GM12878 (cell line): ENCODE results near the gene BBLN. TPM values are rescaled to one million over a fixed set of nuclear protein-coding genes. Genes with fewer than 3 reads are reported as not detected.

Experiments used
- ATAC-seq: fragments of 200-7000 bp; cut with Tn5 transposase; 3 replicates; pipeline ENCODE4 v1.9.1; 2020; ENCODE audit warnings: mild to moderate bottlenecking, moderate library complexity
- BruUV-seq: library from RNA; stranded (reverse); fragments of 400-500 nt; replicated peaks from 2 replicates; lab custom pipeline; 2021; lab: Mats Ljungman, UMichigan
- CTCF ChIA-PET: fragments of 300-600 bp; sonication (Branson Sonifier 250); formaldehyde crosslinking; extraction: SDS; loops from one replicate; lab custom pipeline; 2021; ENCODE audit warnings: inconsistent platforms; lab: Yijun Ruan, JAX
- POLR2A ChIA-PET: fragments of 350-600 bp; formaldehyde crosslinking; extraction: SDS; loops from one replicate; lab custom pipeline; 2021; ENCODE audit warnings: inconsistent platforms; lab: Charles Lee
- RAD21 ChIA-PET: fragments of 300-600 bp; sonication (Branson Sonifier 250); formaldehyde crosslinking; loops from one replicate; lab custom pipeline; 2023; ENCODE audit warnings: antibody characterized with exemption; ENCODE audit not compliant: unreplicated experiment; lab: Charles Lee
- SMC1A ChIA-PET: fragments of 300-600 bp; sonication (Branson Sonifier 250); formaldehyde crosslinking; loops from one replicate; lab custom pipeline; 2023; ENCODE audit not compliant: unreplicated experiment, uncharacterized antibody; lab: Charles Lee
- DNase-seq: peaks from one replicate; pipeline ENCODE4 v3.0.0-alpha.2; 2011; ENCODE audit warnings: low read depth, low spot score
- FAIRE-seq: peaks from 3 replicates; lab custom pipeline; 2011; peaks lifted over from hg19 to GRCh38; lab: Jason Lieb, UNC
- H2AFZ ChIP-seq: 2 replicates; pipeline ENCODE4 v1.6.0; 2011; ENCODE audit warnings: low read depth, low read length, control low read depth; ENCODE audit not compliant: control insufficient read depth
- H3K27ac ChIP-seq: 2 replicates; pipeline ENCODE4 v1.5.1; 2011; ENCODE audit warnings: control low read depth; ENCODE audit not compliant: control insufficient read depth, insufficient read depth
- H3K27me3 ChIP-seq, 2 experiments: replicated peaks in 1 of 2; 2 replicates each; pipeline versions ENCODE4 v1.6.0 to v1.6.1; 2011; ENCODE audit warnings: low read length in 1 of 2; ENCODE audit not compliant: control insufficient read depth in 2 of 2, insufficient read depth in 2 of 2
- H3K36me3 ChIP-seq, 2 experiments: 2 replicates each; pipeline ENCODE4 v1.5.1; 2011; ENCODE audit warnings: low read length in 1 of 2; ENCODE audit not compliant: control insufficient read depth in 2 of 2, insufficient read depth in 2 of 2
- H3K4me1 ChIP-seq: 2 replicates; pipeline ENCODE4 v1.6.1; 2011; ENCODE audit warnings: mild to moderate bottlenecking, low read length, moderate library complexity, mixed read lengths; ENCODE audit not compliant: control insufficient read depth, insufficient read depth
- H3K4me2 ChIP-seq: 2 replicates; pipeline ENCODE4 v1.6.0; 2011; ENCODE audit warnings: control low read depth; ENCODE audit not compliant: control insufficient read depth, insufficient read depth
- H3K4me3 ChIP-seq: fragments of 200-600 bp; sonication (generic); 2 replicates; pipeline ENCODE4 v1.5.1; 2016
- H3K79me2 ChIP-seq: 2 replicates; pipeline ENCODE4 v1.6.0; 2011; ENCODE audit warnings: low read length; ENCODE audit not compliant: control insufficient read depth, insufficient read depth
- H3K9ac ChIP-seq: 2 replicates; pipeline ENCODE4 v1.8.0; 2011; ENCODE audit warnings: low read length, control low read depth, mixed read lengths; ENCODE audit not compliant: control insufficient read depth, insufficient read depth
- H3K9me3 ChIP-seq: replicated peaks from 3 replicates; pipeline ENCODE4 v1.5.1; 2011; ENCODE audit warnings: mild to moderate bottlenecking, low read length; ENCODE audit not compliant: control insufficient read depth, insufficient read depth
- H4K20me1 ChIP-seq: 2 replicates; pipeline ENCODE4 v1.6.0; 2011; ENCODE audit not compliant: control insufficient read depth, insufficient read depth
- ETV6 ChIP-seq, 2 experiments: fragments of 450-650 bp in 1 of 2; IDR thresholded peaks in 1 of 2; conservative IDR thresholded peaks in 1 of 2; 2 replicates each; pipeline ENCODE4 v1.6.1; 2014; ENCODE audit warnings: antibody characterized with exemption in 1 of 2, borderline replicate concordance in 1 of 2, low read depth in 1 of 2, mild to moderate bottlenecking in 1 of 2, moderate library complexity in 1 of 2
- NR2C1 ChIP-seq: fragments of 450-650 bp; IDR thresholded peaks from 2 replicates; pipeline ENCODE4 v1.6.1; 2017; ENCODE audit warnings: antibody characterized with exemption, mild to moderate bottlenecking, moderate library complexity
- POLR2AphosphoS5 ChIP-seq: IDR thresholded peaks from 2 replicates; pipeline ENCODE4 v1.6.1; 2011; ENCODE audit warnings: mild to moderate bottlenecking, low read length, inconsistent platforms
- TCF3 ChIP-seq: IDR thresholded peaks from 2 replicates; pipeline ENCODE4 v1.6.1; 2012; ENCODE audit warnings: low read depth, mild to moderate bottlenecking, low read length, borderline replicate concordance; ENCODE audit not compliant: insufficient read depth
- ZNF274 ChIP-seq: IDR thresholded peaks from one replicate; pipeline ENCODE4 v1.8.0; 2011; ENCODE audit not compliant: insufficient read length, insufficient read depth
- ZNF687 ChIP-seq: fragments of 450-650 bp; IDR thresholded peaks from 2 replicates; pipeline ENCODE4 v1.6.1; 2017; ENCODE audit warnings: mild to moderate bottlenecking, moderate library complexity
- WGBS: methylation state at CpG from one replicate; pipeline ENCODE4 v1.1.6; 2016; ENCODE audit warnings: low lambda C conversion rate; ENCODE audit not compliant: insufficient replicate concordance, insufficient coverage; ENCODE audit errors: missing lambda C conversion rate; 5-methylcytosine and 5-hydroxymethylcytosine counted together
- in situ Hi-C: fragments of 300-500 bp; cut with MboI; formaldehyde crosslinking; loops from 9 replicates; pipeline ENCODE4 v1.14.3; 2018; ENCODE audit warnings: mixed read lengths
- intact Hi-C: fragments of 100-400 bp; cut with micrococcal nuclease; formaldehyde crosslinking; loops from one replicate; pipeline ENCODE4 v1.14.2; 2022; ENCODE audit not compliant: unreplicated experiment
- polyA plus RNA-seq, 11 experiments: library from polyadenylated mRNA; depleted of rRNA in 4 of 11; unstranded in 6 of 11; stranded (reverse) in 5 of 11; fragments of >200 nt; fragmentation: Nextera tagmentation in 4 of 11; fragmentation: Illumina TruSeq in 1 of 11; extraction: Ambion mirVana in 4 of 11; extraction: Trizol in 1 of 11; gene quantifications; 1 replicate in 1 of 11; 2 replicates in 10 of 11; pipeline versions ENCODE4 v1.2.1 to v1.2.3, GENCODE V29; 2011 to 2016; ENCODE audit warnings: inconsistent platforms in 2 of 11, missing spikeins in 2 of 11, low read depth in 1 of 11
- total RNA-seq, 4 experiments: library from RNA; depleted of rRNA in 3 of 4; stranded (reverse); fragments of >200 nt in 3 of 4; fragmentation: Illumina TruSeq in 1 of 4; extraction: Trizol in 1 of 4; gene quantifications; 2 replicates each; pipeline versions ENCODE4 v1.2.1 to v1.2.3, GENCODE V29; 2013 to 2021

Gene BBLN
- total and polyA plus RNA-seq, 10 of the 15 experiments (the other 5 are each of a cell fraction or from before 2014, with no cell fraction given), result 3.8 to 194 (median 66.2) TPM

GRCh38 chr9:128136816-128137793 lies 23.0 kb upstream of the BBLN start (continued):
- TF ChIP-seq TCF3 (no peak), ZNF687 (no peak), ZNF274 (no peak), ETV6 (conservative IDR thresholded peaks at IDR 0.05 in 1 of 2, IDR thresholded peaks at IDR 0.05 in 1 of 2; ENCODE audit: borderline replicate concordance in 1 of 2, low read depth in 1 of 2) (no peak), POLR2AphosphoS5 (no peak)

GRCh38 chr9:128138001-128138400 lies 22.1 kb upstream of the BBLN start:
- Histone ChIP-seq H3K36me3 (no peaks in the 10 kb centered on the region), H3K9ac (no peak overlapping the region), H3K4me3 (no peak overlapping the region), H3K4me2 (no peak overlapping the region), H3K27me3 (peaks cover 0 to 2% of the 10 kb centered on the region in 2 experiments; a peak in 2 of 4 replicates), H3K4me1 (no peaks in the 10 kb centered on the region), H3K27ac (no peak overlapping the region), H4K20me1 (no peaks in the 10 kb centered on the region), H3K9me3 (no peaks in the 10 kb centered on the region), H2AFZ (no peak overlapping the region), H3K79me2 (no peaks in the 10 kb centered on the region)
- CTCF ChIA-PET, result no interaction called here
- SMC1A ChIA-PET, result no interaction called here
- WGBS, result 17% methylated on average over 3 of the region's 3 CpGs
- DNase-seq (no peak), FAIRE-seq (no peak), ATAC-seq (no peak)
- RAD21 ChIA-PET, result no interaction called here
- in situ Hi-C loops, result no loop called here
- POLR2A ChIA-PET, result no interaction called here
- no TSS peak for BruUV-seq
- intact Hi-C loops, result no loop called here
- no peak for TF ChIP-seq NR2C1
